Mammary epithelial cell (primary cell): ENCODE data around the gene CXXC1.

Experiments used
- CTCF ChIP-seq, 2 donors: IDR thresholded peaks in 1 of 2; conservative IDR thresholded peaks in 1 of 2; 2 replicates each; pipeline ENCODE4 v1.5.1; 2011 to 2012; ENCODE audit warnings: inconsistent platforms in 2 of 2, low read length in 2 of 2, mild to moderate bottlenecking in 2 of 2, control low read depth in 1 of 2, low read depth in 1 of 2; ENCODE audit not compliant: insufficient read depth in 1 of 2; ENCODE audit errors: extremely low read depth in 1 of 2
- EZH2 ChIP-seq: IDR thresholded peaks from 2 replicates; pipeline ENCODE4 v1.6.1; 2012; ENCODE audit warnings: low read length, inconsistent platforms, borderline replicate concordance

GRCh38 chr18:50274044-50274442 is 13.4 kb downstream of the CXXC1 start:
- TF ChIP-seq CTCF (conservative IDR thresholded peaks at IDR 0.05 in 1 of 2, IDR thresholded peaks at IDR 0.05 in 1 of 2; ENCODE audit: extremely low read depth in 1 of 2, insufficient read depth in 1 of 2, low read depth in 1 of 2, low read length in 2 of 2) (no peak), EZH2 (no peak)
